ENCODE results near the gene PNLIPRP2. TPM values are rescaled to one million over a fixed set of nuclear protein-coding genes. Genes with fewer than 3 reads are reported as not detected.

PNLIPRP2 gene
- total RNA-seq, 4 donors from 2014 or later: not detected

GRCh38 chr10:116606061-116606483 is 14.7 kb upstream of the PNLIPRP2 start:
- Histone ChIP-seq H3K4me1 (peaks cover 0 to 8% (median 7%) of the 10 kb centered on the region in 4 donors), H3K27me3 (peaks cover 0 to 42% (median 6%) of the 10 kb centered on the region in 4 donors), H3K27ac (replicated peaks in 1 of 4) (no peak overlapping the region), H3K4me3 (no peak overlapping the region), H3K9me3 (peaks cover 0 to 6% (median 0%) of the 10 kb centered on the region in 4 donors), H3K36me3 (no peaks in the 10 kb centered on the region)
- intact Hi-C loops (cut with DNase I): no loop called here
- WGBS: 79% methylated on average over 8 of the region's 8 CpGs
- TF ChIP-seq EP300 (IDR thresholded peaks at IDR 0.05) (no peak), CTCF (IDR thresholded peaks at IDR 0.05) (no peak), POLR2A (IDR thresholded peaks at IDR 0.05; ENCODE audit: low read depth) (no peak), POLR2AphosphoS5 (IDR thresholded peaks at IDR 0.05) (no peak)
- no peak for DNase-seq (ENCODE audit: extremely low spot score)

- Histone ChIP-seq H3K27ac (replicated peaks in 1 of 4) (no peak overlapping the region), H3K27me3 (peaks cover 0 to 38% (median 6%) of the 10 kb centered on the region in 4 donors), H3K9me3 (peaks cover 0 to 6% (median 0%) of the 10 kb centered on the region in 4 donors), H3K4me3 (no peak overlapping the region), H3K4me1 (peaks cover 0 to 8% (median 7%) of the 10 kb centered on the region in 4 donors), H3K36me3 (no peaks in the 10 kb centered on the region)
- intact Hi-C loops (cut with DNase I): no loop called here
- no peak for DNase-seq (ENCODE audit: extremely low spot score)
- TF ChIP-seq EP300 (IDR thresholded peaks at IDR 0.05) (no peak), POLR2A (IDR thresholded peaks at IDR 0.05; ENCODE audit: low read depth) (no peak), POLR2AphosphoS5 (IDR thresholded peaks at IDR 0.05) (no peak), CTCF (IDR thresholded peaks at IDR 0.05) (no peak)
- 85% methylated on average over 6 of the region's 6 CpGs for WGBS
These were observed 13.4 kb upstream of the PNLIPRP2 start for GRCh38 chr10:116607336-116607735.

- intact Hi-C loops (cut with DNase I): no loop called here
- H3K4me3 ChIP-seq: peak overlapping the region in 3 of 4 donors; percentile 28 to 45 (median 31)
These were observed 11.8 kb upstream of the PNLIPRP2 start for GRCh38 chr10:116608686-116609594.

GRCh38 chr10:116610443-116611152 is 10.2 kb upstream of the PNLIPRP2 start:
- H3K4me1 ChIP-seq: peaks cover 0 to 8% (median 7%) of the 10 kb centered on the region in 4 donors
- peaks cover 0 to 11% (median 3%) of the 10 kb centered on the region in 4 donors for H3K9me3 ChIP-seq
- no peak for DNase-seq (ENCODE audit: extremely low spot score)
- peaks cover 0 to 42% (median 6%) of the 10 kb centered on the region in 4 donors for H3K27me3 ChIP-seq
- no peaks in the 10 kb centered on the region for H3K36me3 ChIP-seq
- H3K27ac ChIP-seq (replicated peaks in 1 of 4): no peak overlapping the region
- 91% methylated on average over 13 of the region's 13 CpGs for WGBS
- intact Hi-C loops (cut with DNase I): no loop called here
- TF ChIP-seq POLR2A (IDR thresholded peaks at IDR 0.05; ENCODE audit: low read depth) (no peak), CTCF (IDR thresholded peaks at IDR 0.05) (no peak), EP300 (IDR thresholded peaks at IDR 0.05) (no peak), POLR2AphosphoS5 (IDR thresholded peaks at IDR 0.05) (no peak)
- no peak overlapping the region for H3K4me3 ChIP-seq

More at GRCh38 chr10:116608686-116609594, 11.8 kb upstream of the PNLIPRP2 start:
- no peak for DNase-seq (ENCODE audit: extremely low spot score)
- H3K36me3 ChIP-seq: no peaks in the 10 kb centered on the region
- TF ChIP-seq CTCF (IDR thresholded peaks at IDR 0.05) (no peak), POLR2AphosphoS5 (IDR thresholded peaks at IDR 0.05) (no peak), POLR2A (IDR thresholded peaks at IDR 0.05; ENCODE audit: low read depth) (no peak), EP300 (IDR thresholded peaks at IDR 0.05) (no peak)
- peaks cover 0 to 6% (median 0%) of the 10 kb centered on the region in 4 donors for H3K9me3 ChIP-seq
- WGBS: 48% methylated on average over 29 of the region's 41 CpGs
- H3K27me3 ChIP-seq: peaks cover 0 to 42% (median 6%) of the 10 kb centered on the region in 4 donors
- H3K4me1 ChIP-seq: peaks cover 0 to 8% (median 7%) of the 10 kb centered on the region in 4 donors
- no peak overlapping the region for H3K27ac ChIP-seq (replicated peaks in 1 of 4)

Measured in esophagus muscularis mucosa (tissue), 4 donors.